HuH-7 (cell line): ENCODE data around the gene OPRM1.
A peak's percentile ranks its signal among the peaks of the same experiment; 100 is the strongest.
"Not testable (repeated sequence)": the region's sequence is repeated elsewhere in the genome, so short reads cannot be mapped to it uniquely, and the experiment has no call there.

ENCODE experiments used
- DNase-seq: peaks from one replicate; pipeline ENCODE4 v3.0.0; 2011; ENCODE audit warnings: low spot score

Gene OPRM1

GRCh38 chr6:154039231-154039842 lies at the start of gene OPRM1:
Gene OPRM1, plus strand, starts transcription at chr6:154039240. Its CDS starts 305 bp downstream, at chr6:154039545.
- DNase-seq = peak; percentile 51

DNA sequence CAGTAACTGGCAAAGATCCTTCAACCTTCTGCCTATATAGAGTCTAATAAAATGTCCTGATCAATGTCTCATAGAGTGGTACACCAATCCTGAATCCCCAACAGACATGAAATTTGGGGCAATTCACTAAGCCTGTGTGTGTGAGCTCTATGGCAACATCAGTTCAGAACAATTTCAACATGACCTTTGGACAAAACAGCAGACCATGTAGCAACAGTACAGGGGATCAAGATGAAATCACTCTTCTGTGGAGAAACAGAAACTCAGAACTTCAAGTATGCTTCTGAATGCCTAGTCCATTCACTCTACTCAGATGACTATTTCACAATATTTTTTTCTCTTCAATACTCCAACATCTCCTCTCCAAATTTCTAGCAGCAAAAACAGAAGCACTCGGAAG lies 49.1 kb upstream of the OPRM1 start:
- peak; percentile 62 for DNase-seq

DNA sequence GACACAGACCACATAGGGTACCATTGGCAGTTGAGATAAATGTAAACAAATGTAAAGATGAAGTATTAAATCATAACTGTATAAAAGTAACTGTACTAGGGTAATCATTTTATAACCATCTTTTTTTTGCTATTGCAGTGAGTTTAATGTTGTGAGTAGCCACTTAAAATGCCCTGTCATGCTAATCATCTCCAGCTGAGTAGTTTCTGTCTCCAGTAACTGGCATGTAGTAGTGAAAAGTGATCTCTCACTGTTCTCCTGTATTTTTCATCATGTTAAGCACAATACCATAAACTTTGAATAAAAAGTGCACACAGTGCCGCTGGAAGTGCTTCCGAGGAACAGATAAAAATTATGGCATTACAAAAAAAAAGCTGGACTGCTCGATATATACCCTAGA lies 45.0 kb upstream of the OPRM1 start:
- no peak for DNase-seq

DNA sequence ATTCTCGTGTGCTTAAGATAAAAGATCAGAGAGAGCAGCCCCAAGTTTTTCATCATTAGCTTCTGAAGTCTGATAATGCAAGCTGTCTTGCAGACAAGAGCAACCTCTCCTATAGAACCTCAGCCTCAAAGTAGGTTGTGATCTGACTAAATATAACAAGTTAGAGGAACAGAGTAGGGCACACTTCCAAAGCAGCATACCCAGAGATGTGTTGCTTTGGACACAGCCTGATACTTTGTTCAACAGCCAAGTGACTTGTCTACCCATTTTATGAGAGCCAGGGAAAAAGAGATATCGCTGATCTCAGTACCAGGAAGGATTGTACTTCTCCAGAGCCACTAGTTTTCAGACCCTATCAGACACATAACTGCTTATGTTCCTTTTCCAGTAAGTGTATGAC lies 44.2 kb upstream of the OPRM1 start:
- no peak for DNase-seq

- no peak for DNase-seq
These were observed 41.8 kb upstream of the OPRM1 start for GRCh38 chr6:153997221-153997620.

DNA sequence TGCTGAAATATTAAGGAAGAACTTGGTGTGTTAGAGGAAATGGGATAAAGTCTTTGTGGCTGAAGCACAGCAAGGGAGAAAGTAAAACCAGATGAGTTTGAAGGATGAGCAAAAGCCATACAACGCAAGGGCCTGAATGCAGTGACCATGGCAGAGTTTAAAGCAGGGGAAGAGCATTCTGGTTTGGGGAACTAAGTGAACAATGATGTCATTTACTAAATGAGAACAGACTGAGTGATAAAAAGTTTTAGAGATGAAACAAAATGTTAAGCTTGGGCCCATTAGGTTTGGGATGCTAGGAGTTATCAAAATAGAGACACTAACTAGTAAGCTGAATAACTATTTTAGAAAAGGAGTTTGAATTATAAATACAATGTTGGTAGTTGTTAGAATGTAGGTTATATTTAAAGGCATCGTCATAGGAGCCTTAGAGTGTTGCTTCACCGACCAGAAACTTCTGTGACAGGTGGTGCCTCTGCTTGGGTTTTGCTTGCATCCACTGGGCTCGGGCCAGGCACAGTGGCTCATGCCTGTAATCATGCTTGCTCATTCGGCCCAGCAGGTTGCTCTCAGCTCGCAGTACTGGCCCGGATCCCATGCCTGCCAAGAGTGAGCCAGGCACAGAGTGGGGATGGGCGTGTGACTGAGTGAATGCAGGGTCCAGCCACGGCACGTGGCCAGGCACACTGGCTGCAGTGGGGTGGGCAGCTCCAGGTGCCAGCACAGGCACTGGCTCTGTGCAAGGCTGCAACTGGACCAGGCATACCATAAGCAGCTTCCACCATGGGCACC lies 37.4 kb upstream of the OPRM1 start:
- no peak for DNase-seq

GRCh38 chr6:154002894-154003293 lies 36.1 kb upstream of the OPRM1 start:
- DNase-seq = no peak

DNA sequence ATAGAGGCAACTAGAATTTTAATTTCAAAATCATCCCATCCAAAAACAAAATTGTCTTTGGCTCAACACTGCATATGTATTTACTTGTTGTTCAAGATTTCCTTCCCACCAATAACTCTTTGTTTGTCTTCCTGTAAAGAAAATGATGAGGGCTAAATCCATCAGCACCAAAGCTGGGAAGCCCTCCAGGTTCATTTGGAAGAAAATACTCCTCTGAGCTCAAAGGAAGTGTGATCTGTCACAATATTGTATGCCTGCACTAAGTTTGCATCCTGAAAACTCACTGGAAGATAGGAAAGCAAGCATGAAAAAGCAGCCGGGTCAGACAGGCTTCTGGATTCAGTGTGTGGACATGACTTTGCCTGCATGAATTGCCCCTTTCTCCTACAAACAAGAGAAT lies 28.7 kb upstream of the OPRM1 start:
- DNase-seq = no peak

GRCh38 chr6:154012852-154013251 lies 26.2 kb upstream of the OPRM1 start:
- no peak for DNase-seq

DNA sequence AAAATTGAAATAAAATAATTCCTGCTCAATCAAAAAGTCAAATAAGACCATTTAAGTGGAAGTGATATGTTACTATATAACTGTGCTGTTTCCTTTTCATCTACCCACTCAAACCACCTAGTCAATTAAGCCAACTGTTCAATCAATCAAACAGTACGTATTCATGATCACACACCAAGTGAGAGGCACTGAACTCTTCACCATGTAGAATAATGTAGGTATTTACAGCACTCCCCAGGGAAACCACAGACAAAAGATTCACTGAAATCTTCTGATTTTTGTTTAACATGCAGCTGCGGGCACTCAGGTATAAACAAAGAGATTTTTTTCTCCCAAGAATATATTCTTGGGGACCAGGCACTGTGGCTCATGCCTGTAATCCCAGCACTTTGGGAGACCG lies 21.3 kb upstream of the OPRM1 start:
- DNase-seq = no peak

- no peak for DNase-seq
These were observed 8.4 kb upstream of the OPRM1 start for GRCh38 chr6:154030646-154031045.

DNA sequence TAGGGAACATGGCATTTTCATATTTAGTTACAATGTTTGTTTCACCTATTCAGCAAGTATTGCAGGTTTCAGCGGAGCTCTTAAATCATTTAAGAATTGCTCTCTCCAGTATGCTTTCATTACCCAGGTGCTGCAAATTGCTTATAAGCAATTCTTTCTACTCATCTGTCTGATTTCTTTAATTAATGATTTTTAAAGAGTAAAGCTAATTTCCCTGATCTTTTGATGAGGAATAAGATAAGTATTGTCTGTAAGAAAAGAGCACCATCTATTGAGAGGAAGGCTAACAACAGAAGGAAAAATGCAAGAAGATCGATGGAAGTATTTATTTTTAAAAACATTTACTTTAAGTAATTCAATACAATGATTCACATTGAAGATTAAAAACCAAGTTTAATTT lies 2.0 kb downstream of the OPRM1 start:
- DNase-seq = no peak

DNA sequence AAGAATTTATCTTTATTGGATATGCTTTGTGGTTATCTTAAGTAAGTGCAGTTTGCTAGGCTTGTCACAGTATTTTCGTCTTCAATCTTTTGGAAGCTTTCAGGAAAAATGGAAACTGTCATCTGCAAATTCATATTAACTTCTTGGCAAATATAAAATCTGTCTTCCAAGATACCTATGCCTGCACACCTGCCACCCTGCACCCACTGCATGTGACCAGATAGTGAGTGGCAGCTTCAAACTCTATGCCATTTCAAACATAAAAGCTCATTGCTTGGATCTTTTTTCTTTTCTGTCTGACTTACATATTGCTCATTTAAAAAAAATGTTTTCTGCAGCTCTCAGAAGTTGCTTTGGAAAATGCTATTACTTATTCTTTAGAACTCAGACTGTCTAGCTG lies 14.1 kb downstream of the OPRM1 start:
- DNase-seq = no peak

- DNase-seq = no peak
These were observed 17.5 kb downstream of the OPRM1 start for GRCh38 chr6:154056536-154056935.

GRCh38 chr6:154057098-154057497 lies 18.1 kb downstream of the OPRM1 start:
- no peak for DNase-seq

GRCh38 chr6:154058963-154059680 lies 20.1 kb downstream of the OPRM1 start:
- no peak for DNase-seq

- DNase-seq = no peak
These were observed 21.0 kb downstream of the OPRM1 start for GRCh38 chr6:154060076-154060475.

GRCh38 chr6:154070041-154070440 lies 31.0 kb downstream of the OPRM1 start:
- no peak for DNase-seq

DNA sequence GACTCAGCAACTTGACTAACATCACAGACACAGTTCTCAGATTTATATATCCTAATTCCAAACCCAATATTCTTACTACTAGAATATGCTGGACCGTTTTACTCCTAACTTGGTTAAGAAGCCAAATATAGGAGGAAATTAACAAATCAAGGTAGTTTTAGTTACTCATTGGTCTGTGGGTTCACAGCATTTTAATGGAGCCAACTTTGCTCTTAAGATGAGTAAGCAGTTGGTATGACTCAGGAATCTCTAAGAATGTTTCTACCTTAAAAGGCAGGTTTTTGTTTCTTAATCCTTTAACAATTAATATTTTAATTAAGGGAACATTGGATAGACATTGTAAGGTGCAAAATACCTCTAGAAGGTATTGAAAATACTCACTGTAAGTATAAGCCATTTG lies 31.6 kb downstream of the OPRM1 start:
- DNase-seq = no peak

- DNase-seq = no peak
These were observed 32.2 kb downstream of the OPRM1 start for GRCh38 chr6:154071236-154071635.

DNA sequence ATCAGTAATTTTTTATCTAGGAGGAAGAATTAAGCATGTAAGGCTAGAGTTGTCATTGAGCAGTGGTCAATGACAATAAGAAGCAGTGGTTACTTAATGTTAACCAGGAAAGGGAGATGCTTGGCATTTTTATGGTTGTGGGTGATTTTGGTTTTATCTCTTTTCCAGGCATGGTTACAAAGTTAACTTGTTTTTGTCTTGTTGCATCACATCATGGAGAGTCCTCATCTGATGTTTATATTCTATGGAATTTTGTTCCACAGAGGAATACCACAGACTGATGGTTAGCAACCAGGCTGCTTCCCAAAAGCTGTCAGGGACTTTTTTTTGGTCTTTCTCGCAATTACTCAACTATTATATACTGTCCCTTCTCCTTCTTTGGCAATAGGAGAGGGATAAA lies 32.7 kb downstream of the OPRM1 start:
- no peak for DNase-seq

DNA sequence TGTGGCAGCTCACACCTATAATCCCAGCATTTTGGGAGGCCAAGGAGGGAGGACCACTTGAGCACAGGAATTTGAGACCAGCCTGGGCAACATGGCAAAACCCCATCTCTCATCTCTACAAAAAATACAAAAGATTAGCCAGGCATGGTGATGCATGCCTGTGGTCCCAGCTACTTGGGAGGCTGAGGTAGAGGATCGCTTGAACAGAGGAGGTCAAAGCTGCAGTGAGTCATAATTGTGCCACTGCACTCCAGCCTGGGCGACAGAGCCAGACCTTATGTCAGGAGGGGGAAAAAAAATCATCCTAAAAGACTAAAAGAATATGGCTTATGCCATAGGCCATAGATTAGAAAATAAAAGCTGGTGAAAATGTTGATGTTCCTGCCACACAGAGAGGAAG lies 39.6 kb downstream of the OPRM1 start:
- DNase-seq = not testable (repeated sequence)
